Natural killer cell (primary cell): ENCODE measurements around the gene MRI1. TPM values are rescaled to one million over a fixed set of nuclear protein-coding genes. Genes with fewer than 3 reads are reported as not detected.

Source experiments
- ATAC-seq, 3 donors: fragments of 150-1000 bp in 2 of 3; fragments of 200-7000 bp in 1 of 3; cut with Tn5 transposase; 1 replicate in 1 of 3; 2 replicates in 2 of 3; pipeline ENCODE4 v1.10.0; 2021; ENCODE audit warnings: mild to moderate bottlenecking in 2 of 3, moderate library complexity in 2 of 3
- DNase-seq, 2 donors: peaks; one replicate each; pipeline versions ENCODE4 v3.0.0 to v3.0.0-alpha.2; 2013 to 2021; ENCODE audit warnings: mixed read lengths in 1 of 2
- H3K27ac ChIP-seq: one replicate; pipeline ENCODE4 v1.5.1; 2013; ENCODE audit warnings: mild to moderate bottlenecking, low read length
- H3K27me3 ChIP-seq: one replicate; pipeline ENCODE4 v1.6.1; 2013; ENCODE audit warnings: low read length; ENCODE audit not compliant: control insufficient read depth, insufficient read depth
- H3K36me3 ChIP-seq: one replicate; pipeline ENCODE4 v1.6.1; 2013; ENCODE audit warnings: low read length; ENCODE audit not compliant: control insufficient read depth, insufficient read depth
- H3K4me1 ChIP-seq: one replicate; pipeline ENCODE4 v1.6.1; 2013; ENCODE audit warnings: low read length; ENCODE audit not compliant: control insufficient read depth, insufficient read depth
- H3K4me3 ChIP-seq: one replicate; pipeline ENCODE4 v1.5.1; 2013; ENCODE audit warnings: low read length
- H3K9me3 ChIP-seq: one replicate; pipeline ENCODE4 v1.6.1; 2013; ENCODE audit warnings: low read length; ENCODE audit not compliant: control insufficient read depth, insufficient read depth
- H3K27ac Mint-ChIP-seq, 2 donors: one replicate each; pipeline ENCODE4 v1.8.0; 2022; ENCODE audit warnings: mild to moderate bottlenecking in 2 of 2, mixed read lengths in 2 of 2, moderate library complexity in 1 of 2
- H3K27me3 Mint-ChIP-seq, 2 donors: one replicate each; pipeline ENCODE4 v1.8.0; 2022; ENCODE audit warnings: low read depth in 2 of 2, mixed read lengths in 2 of 2
- H3K36me3 Mint-ChIP-seq: one replicate; pipeline ENCODE4 v1.8.0; 2022; ENCODE audit warnings: mixed read lengths
- H3K4me1 Mint-ChIP-seq, 2 donors: one replicate each; pipeline ENCODE4 v1.8.0; 2022; ENCODE audit warnings: mixed read lengths in 2 of 2
- H3K4me3 Mint-ChIP-seq: one replicate; pipeline ENCODE4 v1.8.0; 2022; ENCODE audit warnings: mild to moderate bottlenecking, moderate library complexity, mixed read lengths
- H3K9me3 Mint-ChIP-seq, 2 donors: one replicate each; pipeline ENCODE4 v1.8.0; 2022; ENCODE audit warnings: mixed read lengths in 2 of 2
- CTCF ChIP-seq: fragments of 200-600 bp; IDR thresholded peaks from one replicate; pipeline ENCODE4 v1.8.0; 2022; ENCODE audit warnings: antibody characterized with exemption
- WGBS: methylation state at CpG from one replicate; pipeline ENCODE4 v1.1.7; 2013; ENCODE audit warnings: missing lambda C conversion rate; ENCODE audit not compliant: insufficient coverage; 5-methylcytosine and 5-hydroxymethylcytosine counted together
- intact Hi-C: fragments of 100-400 bp; cut with micrococcal nuclease; formaldehyde crosslinking; loops from one replicate; pipeline ENCODE4 v1.14.2; 2022
- total RNA-seq, 4 donors: library from RNA; stranded (reverse); fragments of 120-200 nt in 1 of 4; gene quantifications; one replicate each; pipeline versions ENCODE4 v1.2.3 to v1.2.4, GENCODE V29; 2013 to 2022

MRI1 gene
- total RNA-seq, 3 donors from 2014 or later (not counting 1 experiment from before 2014, with no cell fraction given), result 25.7 to 35.4 (median 26.7) TPM

- 5% methylated on average over 48 of the region's 48 CpGs for WGBS
- no peaks in the 10 kb centered on the region for H3K9me3 ChIP-seq
- Mint-ChIP-seq H3K36me3 (no peaks in the 10 kb centered on the region), H3K27ac (peak overlapping the region; percentile 56 to 71), H3K4me3 (peak overlapping the region; percentile 76), H3K9me3 (no peaks in the 10 kb centered on the region), H3K27me3 (no peaks in the 10 kb centered on the region), H3K4me1 (peaks cover 10 to 15% of the 10 kb centered on the region in 2 donors)
- DNase-seq, result peak in 1 of 2 donors; percentile 65
- ATAC-seq, result peak; percentile 57 to 73 (median 68)
- no peak for TF ChIP-seq CTCF
- H3K27me3 ChIP-seq, result no peaks in the 10 kb centered on the region
- intact Hi-C loops, result no loop called here
- H3K36me3 ChIP-seq, result peaks cover 22% of the 10 kb centered on the region
- H3K4me1 ChIP-seq, result peaks cover 16% of the 10 kb centered on the region
- peak overlapping the region; percentile 39 for H3K4me3 ChIP-seq
- peak overlapping the region; percentile 14 for H3K27ac ChIP-seq
Observed at GRCh38 chr19:13764821-13765394, 586 bp downstream of the MRI1 start.

GRCh38 chr19:13765395-13766094, 1.2 kb downstream of the MRI1 start:
- TF ChIP-seq CTCF, result no peak
- peak overlapping the region; percentile 39 for H3K4me3 ChIP-seq
- Mint-ChIP-seq H3K4me1 (peaks cover 10 to 15% of the 10 kb centered on the region in 2 donors), H3K27ac (peak overlapping the region; percentile 56 to 71), H3K4me3 (peak overlapping the region; percentile 76), H3K27me3 (no peaks in the 10 kb centered on the region), H3K36me3 (no peaks in the 10 kb centered on the region), H3K9me3 (no peaks in the 10 kb centered on the region)
- intact Hi-C loops, result no loop called here
- H3K4me1 ChIP-seq, result peaks cover 16% of the 10 kb centered on the region
- peaks cover 23% of the 10 kb centered on the region for H3K36me3 ChIP-seq
- H3K27me3 ChIP-seq, result no peaks in the 10 kb centered on the region
- WGBS, result 83% methylated on average over 19 of the region's 19 CpGs
- DNase-seq (no peak), ATAC-seq (no peak)
- H3K27ac ChIP-seq, result peak overlapping the region; percentile 14
- no peaks in the 10 kb centered on the region for H3K9me3 ChIP-seq

- intact Hi-C loops, result no loop called here
- peaks cover 10 to 15% of the 10 kb centered on the region in 2 donors for H3K4me1 Mint-ChIP-seq
- Histone ChIP-seq H3K27me3 (no peaks in the 10 kb centered on the region), H3K9me3 (no peaks in the 10 kb centered on the region), H3K27ac (no peak overlapping the region), H3K4me3 (no peak overlapping the region), H3K4me1 (peaks cover 16% of the 10 kb centered on the region), H3K36me3 (peaks cover 21% of the 10 kb centered on the region)
- H3K9me3 Mint-ChIP-seq, result no peaks in the 10 kb centered on the region
- H3K36me3 Mint-ChIP-seq, result no peaks in the 10 kb centered on the region
- H3K4me3 Mint-ChIP-seq, result peak overlapping the region; percentile 76
- no peak for TF ChIP-seq CTCF
- ATAC-seq (no peak), DNase-seq (no peak)
- no peaks in the 10 kb centered on the region for H3K27me3 Mint-ChIP-seq
- H3K27ac Mint-ChIP-seq, result peak overlapping the region; percentile 56 to 71
- WGBS, result 92% methylated on average over 2 of the region's 3 CpGs
Observed at GRCh38 chr19:13766095-13766481, 1.8 kb downstream of the MRI1 start.
